HG03460 (cell line): ENCODE measurements around the gene APOBEC3B.
"Not testable (repeated sequence)": the region's sequence is repeated elsewhere in the genome, so short reads cannot be mapped to it uniquely, and the experiment has no call there.

ENCODE experiments used
- ATAC-seq: cut with Tn5 transposase; IDR thresholded peaks from one replicate; pipeline ENCODE4 v1.9.1; 2021; ENCODE audit not compliant: unreplicated experiment

APOBEC3B gene

GRCh38 chr22:38981992-38982927 lies at the start of gene APOBEC3B:
APOBEC3B (plus strand) TSS chr22:38982347; CDS start chr22:38982454, 107 bp downstream.
- peak; percentile 52 for ATAC-seq

GRCh38 chr22:38935023-38935422 lies 47.1 kb upstream of the APOBEC3B start:
- ATAC-seq: no peak

- no peak for ATAC-seq
These were observed 46.5 kb upstream of the APOBEC3B start for GRCh38 chr22:38935616-38936015.

DNA sequence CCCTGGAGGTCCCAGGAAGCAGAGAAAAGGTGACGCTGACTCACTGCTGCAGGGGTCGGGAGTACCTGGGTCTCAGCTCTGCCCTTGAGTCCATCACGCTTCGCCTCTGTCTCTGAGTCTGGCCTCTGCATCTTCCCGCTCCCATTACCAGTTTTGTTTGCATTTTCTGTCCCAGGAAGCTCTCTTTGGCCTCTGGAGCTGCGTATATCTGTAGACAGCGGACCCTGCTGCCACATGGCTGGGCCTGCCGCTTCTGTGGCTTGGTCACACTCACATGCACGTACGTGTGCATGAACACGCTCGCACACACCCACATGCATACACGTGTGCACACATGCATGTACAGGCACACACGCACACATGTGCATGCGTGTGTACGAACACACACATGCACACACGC lies 45.6 kb upstream of the APOBEC3B start:
- ATAC-seq: no peak

- ATAC-seq: no peak
These were observed 45.1 kb upstream of the APOBEC3B start for GRCh38 chr22:38937036-38937435.

DNA sequence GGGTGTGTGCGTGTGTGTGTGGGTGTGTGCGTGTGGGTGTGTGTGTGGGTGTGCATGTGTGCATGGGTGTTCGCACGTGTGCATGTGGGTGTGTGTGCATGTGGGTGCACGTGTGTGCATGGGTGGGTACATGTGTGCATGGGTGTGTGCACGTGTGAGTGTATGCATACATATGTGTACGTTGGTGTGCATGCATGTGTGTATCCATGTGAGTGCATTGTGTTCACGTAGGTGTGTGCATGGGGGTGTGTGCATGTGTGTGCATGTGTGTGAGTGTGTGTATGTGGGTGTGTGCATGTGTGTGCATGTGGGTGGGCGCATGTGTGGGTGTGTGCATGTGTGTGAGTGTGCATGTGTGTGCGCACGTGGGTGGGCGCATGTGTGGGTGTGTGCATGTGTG lies 44.6 kb upstream of the APOBEC3B start:
- no peak for ATAC-seq

DNA sequence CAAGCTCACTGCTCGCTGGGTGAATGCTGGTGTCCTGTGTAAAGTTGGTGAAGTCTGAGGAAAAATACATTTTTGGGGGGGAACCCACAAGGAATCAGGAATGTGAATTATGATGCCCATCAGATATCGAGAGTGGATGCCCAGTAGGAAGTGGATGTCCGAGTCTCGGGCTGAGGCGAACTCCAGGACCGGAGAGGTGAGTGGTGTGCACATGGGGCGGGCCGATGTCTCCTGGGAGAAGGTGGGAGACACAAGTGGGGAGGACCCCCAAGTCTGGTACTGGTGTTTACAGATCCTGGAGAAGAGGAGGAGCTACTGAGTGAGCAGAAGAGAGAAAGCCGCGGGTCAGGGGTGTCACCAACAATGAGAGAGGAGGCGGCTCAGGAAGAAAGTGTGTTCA lies 43.9 kb upstream of the APOBEC3B start:
- no peak for ATAC-seq

DNA sequence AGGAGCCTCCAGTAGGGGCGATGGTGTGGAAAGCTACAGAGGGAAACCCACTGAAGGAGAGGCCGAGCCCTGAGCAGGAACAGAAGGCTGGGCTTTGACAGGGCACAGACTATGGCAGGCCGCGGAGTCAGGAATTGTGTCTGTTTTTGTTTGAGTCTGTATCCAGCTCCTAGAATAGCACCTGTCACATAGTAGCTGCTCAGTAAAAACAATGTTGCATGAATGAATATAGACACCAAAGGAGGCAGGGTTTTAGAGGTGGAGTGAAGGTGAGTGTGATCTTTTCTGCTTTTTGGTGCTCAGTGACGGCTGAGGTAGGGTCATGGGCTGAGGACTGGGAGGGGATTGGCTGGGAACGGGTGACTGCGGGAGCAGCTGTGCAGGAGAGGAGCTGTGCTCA lies 43.2 kb upstream of the APOBEC3B start:
- no peak for ATAC-seq

- ATAC-seq: no peak
These were observed 41.2 kb upstream of the APOBEC3B start for GRCh38 chr22:38940811-38941384.

DNA sequence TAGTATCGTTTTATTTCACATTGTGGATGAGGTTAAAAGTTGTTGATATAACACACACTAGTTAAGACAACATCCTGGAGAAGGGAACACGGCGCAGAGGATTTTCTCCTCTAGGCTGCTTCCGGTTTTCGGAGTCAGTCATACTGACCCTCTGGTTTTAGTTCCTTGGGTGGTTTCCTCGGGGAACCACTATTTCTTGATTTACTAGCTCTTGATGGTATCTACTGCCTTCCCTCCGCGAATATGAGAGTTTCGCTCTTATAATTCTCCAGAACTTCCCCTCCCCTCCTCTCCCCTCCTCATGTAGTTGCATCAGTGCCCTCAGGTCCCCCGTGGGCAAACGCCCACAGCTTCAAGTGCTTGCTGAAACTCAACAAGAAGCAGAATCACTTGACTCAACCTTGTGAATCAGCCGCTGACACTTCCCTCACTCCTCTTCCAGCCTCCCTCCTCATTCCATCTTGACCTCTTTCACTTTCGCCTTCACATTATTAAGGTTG lies 40.6 kb upstream of the APOBEC3B start:
- ATAC-seq: peak; percentile 47

DNA sequence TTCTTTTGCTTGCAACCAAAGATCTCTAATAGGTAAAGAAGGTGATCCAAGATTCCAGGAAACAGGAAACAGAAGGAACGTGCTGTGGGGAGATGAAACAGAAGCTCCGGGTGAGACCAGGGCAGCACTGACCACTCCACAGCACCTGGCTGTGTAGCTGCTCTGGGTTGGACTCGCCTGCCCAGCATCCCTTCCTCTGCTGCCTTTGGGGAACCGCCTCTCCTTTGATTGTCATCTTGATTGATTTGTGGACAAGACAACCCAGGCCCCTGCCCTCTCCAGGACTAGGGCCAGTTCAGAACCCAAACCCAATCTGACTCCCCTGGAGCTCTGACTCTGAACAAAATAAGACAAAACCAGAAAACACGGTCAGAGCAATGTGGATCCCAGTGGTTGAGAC lies 39.4 kb upstream of the APOBEC3B start:
- no peak for ATAC-seq

GRCh38 chr22:38943201-38943600 lies 38.9 kb upstream of the APOBEC3B start:
- no peak for ATAC-seq

GRCh38 chr22:38943882-38944281 lies 38.3 kb upstream of the APOBEC3B start:
- no peak for ATAC-seq

- no peak for ATAC-seq
These were observed 37.5 kb upstream of the APOBEC3B start for GRCh38 chr22:38944653-38945052.

GRCh38 chr22:38945706-38946338 lies 36.3 kb upstream of the APOBEC3B start:
- ATAC-seq: not testable (repeated sequence)

- ATAC-seq: no peak
These were observed 35.4 kb upstream of the APOBEC3B start for GRCh38 chr22:38946771-38947170.

DNA sequence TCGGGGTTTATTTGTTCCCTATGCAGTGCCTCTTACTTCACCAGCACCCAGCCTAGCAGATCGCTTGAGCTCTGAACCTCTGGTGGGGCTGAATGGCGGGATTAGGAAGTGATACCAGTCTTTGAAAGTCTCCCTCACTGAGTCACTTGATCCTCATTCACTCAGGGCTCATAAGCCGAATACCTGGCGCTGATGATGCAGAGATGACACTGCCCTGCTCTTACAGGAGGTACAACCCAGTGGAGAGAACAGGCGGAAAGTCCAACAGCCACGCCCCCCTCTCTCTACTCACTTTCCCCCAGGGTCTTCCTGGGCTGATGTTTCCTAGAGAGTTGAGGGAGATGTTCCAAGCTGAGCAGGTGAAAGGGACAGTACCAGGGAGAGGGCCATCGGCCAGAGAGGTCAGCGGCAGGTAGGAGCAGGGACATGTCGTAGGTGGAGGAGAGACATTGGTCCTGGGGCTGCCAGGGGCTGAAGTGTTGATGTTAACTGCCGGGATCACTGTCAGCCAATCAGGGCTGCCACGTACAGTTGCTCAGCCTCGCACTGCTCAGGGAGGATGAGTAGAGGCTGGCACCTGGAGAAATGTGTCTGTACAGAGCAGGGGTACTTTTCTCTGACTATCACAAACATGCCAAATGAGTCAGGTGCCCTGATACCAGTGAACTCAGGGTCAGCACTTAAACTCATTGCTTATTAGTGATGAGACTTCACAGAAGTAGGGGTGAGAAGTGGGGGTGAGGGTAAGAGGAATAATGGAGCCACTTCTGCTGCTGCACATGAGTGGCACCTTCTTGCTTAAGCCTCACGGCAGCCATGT lies 34.6 kb upstream of the APOBEC3B start:
- no peak for ATAC-seq

DNA sequence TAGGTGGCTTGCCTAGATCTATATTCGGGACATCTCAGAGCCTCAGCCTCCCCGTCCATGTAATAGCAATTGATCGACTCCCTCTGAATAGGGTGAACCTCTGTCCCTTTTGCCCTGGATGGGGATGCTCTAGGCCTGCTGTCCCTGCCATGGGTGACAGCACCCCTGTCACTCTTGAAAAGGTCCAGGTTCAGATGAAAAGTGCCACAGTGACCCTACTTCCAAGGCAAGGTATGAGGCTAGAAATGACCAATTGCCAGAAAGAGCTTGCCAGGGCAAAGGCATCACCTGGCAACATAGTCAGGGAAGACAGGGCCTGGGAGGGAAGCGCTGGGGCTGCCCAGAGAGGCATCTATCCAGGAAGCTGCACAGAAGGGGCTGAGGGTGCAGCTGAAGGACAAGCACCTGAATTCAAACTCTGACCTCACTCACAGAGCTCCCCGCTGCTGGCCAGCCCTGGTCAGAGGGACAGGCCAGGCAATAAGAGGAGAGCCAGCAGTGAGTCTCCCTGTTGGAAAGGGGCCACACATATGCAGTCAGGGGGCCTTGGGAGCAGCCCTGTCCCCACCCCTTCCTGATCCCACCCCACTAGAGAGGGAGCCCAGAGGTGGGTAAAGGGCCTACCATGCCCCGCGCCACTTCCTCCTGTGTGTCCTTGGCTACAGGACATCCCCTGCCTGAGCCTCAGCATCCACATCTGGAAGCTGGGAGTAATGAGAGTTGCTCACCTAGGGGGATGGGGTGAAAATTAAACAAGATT lies 33.8 kb upstream of the APOBEC3B start:
- ATAC-seq: no peak

DNA sequence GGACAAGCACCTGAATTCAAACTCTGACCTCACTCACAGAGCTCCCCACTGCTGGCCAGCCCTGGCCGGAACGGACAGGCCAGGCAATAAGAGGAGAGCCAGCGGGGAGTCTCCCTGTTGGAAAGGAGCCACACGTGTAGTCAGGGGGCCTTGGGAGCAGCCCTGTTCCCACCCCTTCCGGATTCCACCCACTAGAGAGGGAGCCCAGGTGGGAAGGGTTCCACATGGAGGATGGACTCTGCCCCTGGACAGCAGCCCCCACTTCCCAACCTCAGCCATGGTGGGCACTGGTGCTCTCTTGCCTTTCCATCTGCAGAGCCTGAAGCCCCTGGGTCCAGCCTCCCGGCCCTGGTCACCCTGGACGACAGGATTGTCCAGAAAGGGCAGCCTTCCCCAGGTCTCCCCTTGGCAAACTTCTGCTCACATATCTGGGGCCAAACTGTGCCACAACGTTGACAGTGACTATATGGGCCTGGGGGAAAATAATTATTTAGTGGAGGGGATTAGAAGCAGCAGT lies 32.2 kb upstream of the APOBEC3B start:
- no peak for ATAC-seq
